ENCODE measurements around the gene SPAG16. TPM values are rescaled to one million over a fixed set of nuclear protein-coding genes. Genes with fewer than 3 reads are reported as not detected.

Gene SPAG16
- total RNA-seq, 1 donor from 2014 or later = 16.7 TPM

GRCh38 chr2:214378455-214379103 lies 1094.3 kb downstream of the SPAG16 start:
- H3K4me3 Mint-ChIP-seq (ENCODE audit: unreplicated experiment) = no peak overlapping the region
- Histone ChIP-seq H3K4me2 (ENCODE audit: low read length) (no peak overlapping the region), H3K79me2 (ENCODE audit: insufficient read depth, low read length) (no peaks in the 10 kb centered on the region), H2AFZ (ENCODE audit: low read depth, low read length) (no peak overlapping the region), H3K36me3 (ENCODE audit: insufficient read depth, low read length) (no peaks in the 10 kb centered on the region), H3K9me3 (ENCODE audit: insufficient read depth, low read depth, low read length) (no peaks in the 10 kb centered on the region), H3K27ac (ENCODE audit: low read depth, low read length) (no peak overlapping the region), H3K27me3 (ENCODE audit: insufficient read depth, low read length) (no peaks in the 10 kb centered on the region), H3K4me1 (ENCODE audit: insufficient read depth, low read length) (no peaks in the 10 kb centered on the region), H4K20me1 (ENCODE audit: insufficient read depth, low read length) (no peaks in the 10 kb centered on the region), H3K4me3 (ENCODE audit: insufficient read depth, low read depth, low read length) (no peak overlapping the region), H3K9ac (ENCODE audit: low read length) (no peak overlapping the region)
- H3K36me3 Mint-ChIP-seq (ENCODE audit: low read depth, unreplicated experiment) = no peaks in the 10 kb centered on the region
- no peaks in the 10 kb centered on the region for H3K27me3 Mint-ChIP-seq (ENCODE audit: low read depth, unreplicated experiment)
- TF ChIP-seq EZH2 (IDR thresholded peaks at IDR 0.05; ENCODE audit: insufficient read depth, low read length) = no peak
- no peak for TF ChIP-seq CTCF (IDR thresholded peaks at IDR 0.05; ENCODE audit: insufficient read depth, low read depth, low read length)
- H3K4me1 Mint-ChIP-seq (ENCODE audit: low read depth, unreplicated experiment) = peaks cover 13% of the 10 kb centered on the region
- no peak for DNase-seq (ENCODE audit: low read depth)
- no peak overlapping the region for H3K27ac Mint-ChIP-seq (ENCODE audit: unreplicated experiment)
- no peaks in the 10 kb centered on the region for H3K9me3 Mint-ChIP-seq (ENCODE audit: unreplicated experiment)
- FAIRE-seq = no peak

- no peak overlapping the region for H3K27ac Mint-ChIP-seq (ENCODE audit: unreplicated experiment)
These were observed 1095.0 kb downstream of the SPAG16 start for GRCh38 chr2:214379227-214379626.

More at GRCh38 chr2:214379227-214379626, 1095.0 kb downstream of the SPAG16 start:
- H3K4me1 Mint-ChIP-seq (ENCODE audit: low read depth, unreplicated experiment) = peaks cover 13% of the 10 kb centered on the region
- DNase-seq (ENCODE audit: low read depth) = no peak
- no peaks in the 10 kb centered on the region for H3K27me3 ChIP-seq (ENCODE audit: insufficient read depth, low read length)
- no peak overlapping the region for H3K9ac ChIP-seq (ENCODE audit: low read length)
- H3K36me3 Mint-ChIP-seq (ENCODE audit: low read depth, unreplicated experiment) = no peaks in the 10 kb centered on the region
- no peaks in the 10 kb centered on the region for H3K36me3 ChIP-seq (ENCODE audit: insufficient read depth, low read length)
- no peak overlapping the region for H3K4me3 Mint-ChIP-seq (ENCODE audit: unreplicated experiment)
- no peak overlapping the region for H3K27ac ChIP-seq (ENCODE audit: low read depth, low read length)
- H3K4me1 ChIP-seq (ENCODE audit: insufficient read depth, low read length) = no peaks in the 10 kb centered on the region
- H3K4me2 ChIP-seq (ENCODE audit: low read length) = no peak overlapping the region
- FAIRE-seq = no peak
- H2AFZ ChIP-seq (ENCODE audit: low read depth, low read length) = no peak overlapping the region
- H3K27me3 Mint-ChIP-seq (ENCODE audit: low read depth, unreplicated experiment) = no peaks in the 10 kb centered on the region
- no peaks in the 10 kb centered on the region for H4K20me1 ChIP-seq (ENCODE audit: insufficient read depth, low read length)
- no peak for TF ChIP-seq CTCF (IDR thresholded peaks at IDR 0.05; ENCODE audit: insufficient read depth, low read depth, low read length)
- no peak for TF ChIP-seq EZH2 (IDR thresholded peaks at IDR 0.05; ENCODE audit: insufficient read depth, low read length)
- no peaks in the 10 kb centered on the region for H3K79me2 ChIP-seq (ENCODE audit: insufficient read depth, low read length)
- no peaks in the 10 kb centered on the region for H3K9me3 ChIP-seq (ENCODE audit: insufficient read depth, low read depth, low read length)
- H3K4me3 ChIP-seq (ENCODE audit: insufficient read depth, low read depth, low read length) = no peak overlapping the region
- H3K9me3 Mint-ChIP-seq (ENCODE audit: unreplicated experiment) = no peaks in the 10 kb centered on the region

Measured in astrocyte (in vitro differentiated cells and primary cell).